Immature natural killer cell (primary cell): ENCODE data around the gene DBX2. TPM values are rescaled to one million over a fixed set of nuclear protein-coding genes. Genes with fewer than 3 reads are reported as not detected.
"Not testable (repeated sequence)": the region's sequence is repeated elsewhere in the genome, so short reads cannot be mapped to it uniquely, and the experiment has no call there.

ENCODE experiments used
- DNase-seq, 3 donors: peaks; one replicate each; pipeline ENCODE4 v3.0.0; 2022; ENCODE audit warnings: mixed read lengths in 1 of 3
- H3K27ac Mint-ChIP-seq, 6 donors: one replicate each; pipeline ENCODE4 v1.8.0; 2020; ENCODE audit warnings: mixed read lengths in 6 of 6, mild to moderate bottlenecking in 5 of 6, inconsistent platforms in 4 of 6, moderate library complexity in 3 of 6
- H3K27me3 Mint-ChIP-seq, 3 donors: one replicate each; pipeline ENCODE4 v1.8.0; 2020 to 2021; ENCODE audit warnings: low read depth in 3 of 3, mild to moderate bottlenecking in 3 of 3, mixed read lengths in 3 of 3, moderate library complexity in 3 of 3, inconsistent platforms in 1 of 3
- H3K36me3 Mint-ChIP-seq, 3 donors: one replicate each; pipeline ENCODE4 v1.8.0; 2020; ENCODE audit warnings: mixed read lengths in 3 of 3, inconsistent platforms in 2 of 3, mild to moderate bottlenecking in 2 of 3
- H3K4me1 Mint-ChIP-seq, 2 donors: one replicate each; pipeline ENCODE4 v1.8.0; 2020; ENCODE audit warnings: inconsistent platforms in 2 of 2, mild to moderate bottlenecking in 2 of 2, mixed read lengths in 2 of 2, moderate library complexity in 1 of 2
- H3K4me3 Mint-ChIP-seq, 5 donors: one replicate each; pipeline ENCODE4 v1.8.0; 2020; ENCODE audit warnings: mild to moderate bottlenecking in 5 of 5, mixed read lengths in 5 of 5, inconsistent platforms in 3 of 5, moderate library complexity in 3 of 5
- H3K9me3 Mint-ChIP-seq, 6 donors: one replicate each; pipeline ENCODE4 v1.8.0; 2020; ENCODE audit warnings: mild to moderate bottlenecking in 6 of 6, mixed read lengths in 6 of 6, inconsistent platforms in 4 of 6, moderate library complexity in 3 of 6
- polyA plus RNA-seq, 3 donors: library from polyadenylated mRNA; unstranded; fragments of 300-500 nt; fragmentation: Illumina TruSeq; gene quantifications; one replicate each; pipeline ENCODE4 v1.2.3, GENCODE V29; 2021

Gene DBX2
- polyA plus RNA-seq, result not detected

DNA sequence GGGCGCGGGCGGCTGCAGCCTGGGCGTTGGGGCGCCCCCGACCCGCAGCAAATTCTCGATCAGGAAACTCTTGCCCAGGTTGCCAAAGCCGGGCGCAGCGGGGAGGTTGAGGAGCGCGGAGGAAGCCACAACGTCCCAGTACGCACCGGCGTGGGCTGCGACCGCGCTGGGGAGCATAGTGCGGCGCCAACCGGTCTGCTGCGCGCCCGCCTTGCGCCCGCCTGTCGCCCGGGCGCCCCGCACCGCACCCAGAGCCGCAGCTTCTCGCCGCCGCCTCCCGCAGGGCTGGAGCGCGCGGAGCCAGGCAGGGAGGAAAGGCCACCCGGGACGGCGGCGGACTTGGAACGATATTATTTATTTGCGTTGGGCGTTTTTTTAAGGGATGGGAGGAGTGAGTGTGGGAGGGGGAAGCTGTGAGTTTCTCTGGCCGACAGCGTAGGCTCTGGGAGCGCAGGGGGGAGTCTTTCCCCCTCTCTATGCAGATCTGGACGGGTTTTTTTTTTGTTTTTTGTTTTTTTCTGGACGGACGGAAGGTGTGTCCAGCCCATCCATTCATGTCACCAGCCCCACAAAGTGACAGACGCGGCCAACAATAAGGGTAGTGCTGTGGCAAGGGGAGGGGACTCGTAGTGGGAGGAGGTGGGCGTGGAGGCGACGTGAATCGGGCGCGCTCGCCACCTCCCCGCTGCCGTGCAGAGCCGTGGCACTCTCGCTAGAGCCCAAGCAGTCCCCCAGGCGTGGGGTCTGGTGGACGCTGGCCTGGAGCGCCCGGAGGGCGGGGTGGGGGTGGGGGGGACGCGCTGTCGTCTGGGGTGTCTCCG, at the start of gene DBX2:
DBX2 (minus strand) TSS at position 349 of the 821 bp plus-strand sequence; CDS start at position 177, 172 bp downstream.
- Mint-ChIP-seq H3K4me3 (no peak within 1 kb of the TSS), H3K9me3 (peaks cover 0 to 3% (median 0%) of the 10 kb centered on the region in 6 donors), H3K27ac (no peak within 1 kb of the TSS), H3K36me3 (peaks cover 0 to 3% (median 0%) of the 10 kb centered on the region in 3 donors), H3K27me3 (peaks cover 6 to 29% (median 10%) of the 10 kb centered on the region in 3 donors), H3K4me1 (no peaks in the 10 kb centered on the region)
- no peak for DNase-seq

DNA sequence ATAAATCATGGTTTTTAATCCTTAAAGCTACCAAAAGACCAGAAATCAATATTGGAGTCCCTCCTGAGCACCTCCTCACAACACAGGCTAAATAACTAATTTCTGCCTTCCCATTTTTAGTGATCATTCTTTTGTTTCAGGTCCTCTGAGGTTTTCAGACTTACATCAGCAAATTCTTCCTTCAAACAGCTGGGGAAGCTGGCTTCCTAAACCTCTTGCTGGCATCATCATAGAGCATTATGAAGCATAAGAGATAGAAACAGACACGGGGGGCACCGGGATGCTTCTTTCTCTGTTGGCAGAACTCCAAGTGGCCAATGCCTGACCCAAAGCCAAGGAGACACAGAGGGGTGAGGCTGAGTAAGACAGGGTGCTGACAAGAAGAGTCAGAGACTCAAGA, 47.9 kb upstream of the DBX2 start:
- Mint-ChIP-seq H3K9me3 (no peaks in the 10 kb centered on the region), H3K4me1 (no peaks in the 10 kb centered on the region), H3K36me3 (no peaks in the 10 kb centered on the region), H3K4me3 (no peak overlapping the region), H3K27ac (no peak overlapping the region), H3K27me3 (peaks cover 0 to 11% (median 4%) of the 10 kb centered on the region in 3 donors)
- DNase-seq, result no peak

GRCh38 chr12:45095417-45095816, 44.5 kb upstream of the DBX2 start:
- not testable (repeated sequence) for H3K27me3 Mint-ChIP-seq, H3K36me3 Mint-ChIP-seq, DNase-seq, H3K9me3 Mint-ChIP-seq, H3K27ac Mint-ChIP-seq, H3K4me3 Mint-ChIP-seq, H3K4me1 Mint-ChIP-seq

DNA sequence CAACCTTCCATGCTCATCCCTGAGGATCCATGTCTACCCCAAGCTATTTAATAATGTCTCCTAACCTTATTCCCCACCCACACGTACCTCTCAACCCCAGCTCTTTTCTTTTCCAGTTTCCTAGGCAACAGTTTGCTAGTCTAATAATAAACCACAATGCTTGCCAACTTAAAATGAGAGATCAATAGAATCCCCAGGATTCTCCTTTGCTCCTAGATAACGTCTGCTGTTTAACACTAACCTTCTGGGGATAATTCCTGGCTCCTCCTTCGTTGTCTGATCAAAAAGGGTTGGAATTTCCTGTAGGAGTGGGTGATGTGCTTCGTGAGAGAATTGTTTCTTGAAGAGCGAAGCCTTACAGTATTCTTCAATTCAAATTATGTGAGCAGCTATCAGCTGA, 42.2 kb upstream of the DBX2 start:
- no peak overlapping the region for H3K27ac Mint-ChIP-seq

DNA sequence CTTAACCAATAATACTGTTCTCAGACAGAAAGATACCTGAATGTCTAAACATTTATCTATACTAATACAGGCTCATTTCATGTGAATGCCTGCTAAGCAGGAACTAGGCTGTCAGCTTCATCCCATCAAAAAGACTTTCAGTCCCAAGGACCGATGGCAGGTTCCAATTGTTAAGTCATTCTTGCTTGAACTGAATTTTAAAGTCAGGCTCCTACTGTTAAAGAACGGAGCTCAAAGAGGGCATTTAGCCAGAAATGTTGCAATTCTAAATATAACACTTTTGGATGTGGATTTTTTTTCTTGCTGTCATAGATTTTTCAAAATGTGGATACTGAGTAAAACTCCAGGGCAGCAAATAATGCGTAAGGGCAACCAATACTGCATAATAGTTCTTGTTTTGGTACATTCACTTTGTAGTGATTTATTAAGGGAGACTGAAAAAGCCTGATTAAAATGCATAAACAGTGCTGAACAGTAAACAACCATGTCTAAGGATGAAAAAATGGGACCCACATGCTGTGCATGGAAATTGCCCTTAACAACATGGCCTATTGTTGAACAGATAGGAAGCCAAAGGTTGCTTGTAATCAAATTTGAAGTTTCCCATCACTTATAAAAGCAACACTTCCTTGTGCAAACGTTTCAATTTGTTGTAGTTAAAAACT, 38.6 kb upstream of the DBX2 start:
- H3K4me3 Mint-ChIP-seq, result no peak overlapping the region
- peaks cover 0 to 4% (median 3%) of the 10 kb centered on the region in 3 donors for H3K36me3 Mint-ChIP-seq
- no peaks in the 10 kb centered on the region for H3K4me1 Mint-ChIP-seq
- no peak overlapping the region for H3K27ac Mint-ChIP-seq
- H3K9me3 Mint-ChIP-seq, result peaks cover 4 to 11% (median 5%) of the 10 kb centered on the region in 6 donors
- peaks cover 2 to 7% (median 3%) of the 10 kb centered on the region in 3 donors for H3K27me3 Mint-ChIP-seq
- no peak for DNase-seq

More for the DNA sequence above, 42.2 kb upstream of the DBX2 start:
- H3K4me3 Mint-ChIP-seq, result no peak overlapping the region
- no peaks in the 10 kb centered on the region for H3K36me3 Mint-ChIP-seq
- no peaks in the 10 kb centered on the region for H3K4me1 Mint-ChIP-seq
- DNase-seq, result no peak
- H3K27me3 Mint-ChIP-seq, result peaks cover 0 to 7% (median 3%) of the 10 kb centered on the region in 3 donors
- H3K9me3 Mint-ChIP-seq, result peaks cover 0 to 4% (median 1%) of the 10 kb centered on the region in 6 donors

DNA sequence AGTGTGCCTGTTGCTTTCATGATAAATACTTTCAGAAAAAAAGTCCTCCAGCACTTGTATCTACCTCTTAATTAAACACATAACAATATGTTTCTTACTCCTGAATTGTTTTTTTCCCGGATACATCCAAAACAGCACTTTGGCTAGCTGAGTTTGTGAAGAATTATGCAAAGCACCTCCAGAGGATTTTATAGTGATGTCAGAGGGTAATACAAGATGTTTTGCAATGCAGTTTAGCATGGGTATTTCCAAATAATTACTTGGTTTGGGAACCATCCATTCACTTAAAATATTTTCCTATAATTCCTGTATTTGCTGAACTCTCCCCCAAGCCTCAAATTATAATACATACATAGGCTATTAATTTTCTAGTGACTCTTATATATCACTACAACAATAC, 37.7 kb upstream of the DBX2 start:
- no peak for DNase-seq
- H3K9me3 Mint-ChIP-seq, result peaks cover 4 to 11% (median 5%) of the 10 kb centered on the region in 6 donors
- no peak overlapping the region for H3K27ac Mint-ChIP-seq
- no peak overlapping the region for H3K4me3 Mint-ChIP-seq
- H3K27me3 Mint-ChIP-seq, result peaks cover 2 to 4% (median 3%) of the 10 kb centered on the region in 3 donors
- H3K4me1 Mint-ChIP-seq, result no peaks in the 10 kb centered on the region
- H3K36me3 Mint-ChIP-seq, result peaks cover 0 to 4% (median 3%) of the 10 kb centered on the region in 3 donors

GRCh38 chr12:45084248-45084647, 33.3 kb upstream of the DBX2 start:
- not testable (repeated sequence) for DNase-seq, H3K36me3 Mint-ChIP-seq, H3K4me1 Mint-ChIP-seq, H3K27me3 Mint-ChIP-seq, H3K4me3 Mint-ChIP-seq, H3K27ac Mint-ChIP-seq
- H3K9me3 Mint-ChIP-seq, result peaks cover 4 to 14% (median 6%) of the 10 kb centered on the region in 6 donors

DNA sequence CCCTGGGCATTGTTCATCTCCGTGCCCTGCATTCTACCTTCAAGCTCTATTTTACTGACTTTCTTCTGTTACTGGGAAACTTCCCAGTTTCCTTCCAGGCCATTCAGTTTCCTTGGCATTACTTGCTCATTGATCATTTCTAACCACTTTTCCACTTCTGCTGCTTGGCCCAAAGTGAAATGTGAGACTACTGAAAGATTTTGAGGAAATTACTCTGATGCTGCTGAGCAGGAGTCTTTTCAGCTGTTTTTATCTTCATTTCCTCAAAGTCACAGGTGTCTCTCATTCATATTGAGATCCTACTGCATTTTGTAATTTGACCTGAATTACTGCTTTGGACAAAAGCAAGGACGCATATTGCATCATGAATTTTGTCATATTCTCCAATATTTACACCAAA, 26.4 kb upstream of the DBX2 start:
- H3K27ac Mint-ChIP-seq, result no peak overlapping the region

DNA sequence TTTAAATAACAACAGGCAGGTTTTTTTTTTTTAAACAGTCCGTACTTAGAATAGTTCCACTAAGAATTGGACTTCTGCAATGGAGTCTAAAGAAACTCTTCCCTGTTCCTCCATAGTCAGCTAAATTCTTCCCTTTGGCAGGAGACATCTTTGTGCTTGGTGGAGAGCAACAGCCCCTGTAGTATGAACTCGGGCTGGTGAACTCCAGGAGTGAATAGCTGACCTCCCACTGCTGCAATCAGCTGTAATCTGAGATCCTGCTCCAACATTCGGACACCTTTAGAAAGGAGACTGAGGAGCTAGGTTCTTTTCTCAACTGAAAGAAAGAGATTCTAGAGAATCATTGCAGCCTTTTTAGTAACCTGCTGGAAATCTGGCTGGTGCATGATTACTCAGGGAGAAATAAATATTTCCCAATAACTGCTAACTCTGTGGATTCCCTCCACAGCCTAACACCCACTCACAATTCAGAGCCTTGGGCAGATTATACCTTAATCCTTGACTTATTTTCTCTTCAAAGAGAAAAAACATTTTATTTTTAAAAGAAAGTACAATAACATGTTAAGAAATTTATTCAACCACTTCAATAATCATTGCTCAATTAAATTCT, 25.6 kb upstream of the DBX2 start:
- no peaks in the 10 kb centered on the region for H3K4me1 Mint-ChIP-seq
- no peak for DNase-seq
- H3K27ac Mint-ChIP-seq, result no peak overlapping the region
- no peaks in the 10 kb centered on the region for H3K9me3 Mint-ChIP-seq
- H3K27me3 Mint-ChIP-seq, result peaks cover 1 to 6% (median 2%) of the 10 kb centered on the region in 3 donors
- H3K4me3 Mint-ChIP-seq, result no peak overlapping the region
- no peaks in the 10 kb centered on the region for H3K36me3 Mint-ChIP-seq

More for the DNA sequence above, 26.4 kb upstream of the DBX2 start:
- H3K36me3 Mint-ChIP-seq, result no peaks in the 10 kb centered on the region
- H3K27me3 Mint-ChIP-seq, result peaks cover 1 to 6% (median 2%) of the 10 kb centered on the region in 3 donors
- H3K9me3 Mint-ChIP-seq, result no peaks in the 10 kb centered on the region
- H3K4me3 Mint-ChIP-seq, result no peak overlapping the region
- no peaks in the 10 kb centered on the region for H3K4me1 Mint-ChIP-seq
- DNase-seq, result no peak

GRCh38 chr12:45075587-45076282, 24.8 kb upstream of the DBX2 start:
- no peak for DNase-seq
- Mint-ChIP-seq H3K36me3 (no peaks in the 10 kb centered on the region), H3K4me1 (no peaks in the 10 kb centered on the region), H3K4me3 (no peak overlapping the region), H3K9me3 (no peaks in the 10 kb centered on the region), H3K27ac (no peak overlapping the region), H3K27me3 (peaks cover 1 to 5% (median 2%) of the 10 kb centered on the region in 3 donors)

GRCh38 chr12:45065125-45065626, 14.3 kb upstream of the DBX2 start:
- no peak for DNase-seq
- no peak overlapping the region for H3K27ac Mint-ChIP-seq
- no peaks in the 10 kb centered on the region for H3K36me3 Mint-ChIP-seq
- peaks cover 0 to 4% (median 0%) of the 10 kb centered on the region in 6 donors for H3K9me3 Mint-ChIP-seq
- H3K4me1 Mint-ChIP-seq, result no peaks in the 10 kb centered on the region
- peaks cover under 1 to 5% (median 3%) of the 10 kb centered on the region in 3 donors for H3K27me3 Mint-ChIP-seq
- no peak overlapping the region for H3K4me3 Mint-ChIP-seq

DNA sequence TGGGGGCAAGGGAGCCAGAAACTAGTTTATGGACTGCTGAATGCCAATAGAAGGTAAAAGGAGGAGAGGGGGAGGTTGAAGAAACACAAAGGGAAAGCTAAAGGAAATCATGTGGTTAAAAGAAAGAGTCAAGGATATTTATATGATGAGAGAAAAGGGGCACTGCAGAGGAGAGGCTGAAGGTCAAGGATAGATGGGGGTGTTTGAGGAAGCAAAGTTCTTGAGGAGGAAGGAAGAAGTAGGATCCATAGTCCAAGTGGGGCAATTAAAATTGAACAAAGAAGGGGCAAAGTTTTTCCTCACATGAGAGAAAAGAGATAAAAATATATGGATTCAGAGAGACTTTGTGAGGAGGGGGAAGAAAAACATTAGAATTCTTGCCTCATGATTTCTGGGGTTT, 10.1 kb upstream of the DBX2 start:
- no peaks in the 10 kb centered on the region for H3K36me3 Mint-ChIP-seq
- no peaks in the 10 kb centered on the region for H3K4me1 Mint-ChIP-seq
- peaks cover 3 to 8% (median 4%) of the 10 kb centered on the region in 3 donors for H3K27me3 Mint-ChIP-seq
- no peak overlapping the region for H3K27ac Mint-ChIP-seq
- no peak for DNase-seq
- H3K4me3 Mint-ChIP-seq, result no peak overlapping the region
- H3K9me3 Mint-ChIP-seq, result peaks cover 0 to 3% (median 0%) of the 10 kb centered on the region in 6 donors

- no peak for DNase-seq
- Mint-ChIP-seq H3K4me3 (no peak overlapping the region), H3K27me3 (peaks cover 6 to 27% (median 10%) of the 10 kb centered on the region in 3 donors), H3K36me3 (peaks cover 0 to 3% (median 0%) of the 10 kb centered on the region in 3 donors), H3K27ac (no peak overlapping the region), H3K4me1 (no peaks in the 10 kb centered on the region), H3K9me3 (peaks cover 0 to 3% (median 0%) of the 10 kb centered on the region in 6 donors)
Measured at GRCh38 chr12:45051572-45052125, 750 bp upstream of the DBX2 start.
